ENCODE data around the gene FGFR1OP2.
"Not testable (repeated sequence)": the region's sequence is repeated elsewhere in the genome, so short reads cannot be mapped to it uniquely, and the experiment has no call there.

The FGFR1OP2 gene

GRCh38 chr12:26937863-26938700 is at the start of gene FGFR1OP2, which contains the start of gene INTS13:
Gene FGFR1OP2, plus strand, starts transcription at chr12:26938470. Its CDS starts 15,689 bp downstream, at chr12:26954159.
Gene INTS13, minus strand, starts transcription at chr12:26937981. Its CDS starts 1,178 bp downstream, at chr12:26936803.
- DNase-seq (ENCODE audit: low read depth in 2 of 2, low spot score in 1 of 2) = peak; percentile 88 to 92

DNA sequence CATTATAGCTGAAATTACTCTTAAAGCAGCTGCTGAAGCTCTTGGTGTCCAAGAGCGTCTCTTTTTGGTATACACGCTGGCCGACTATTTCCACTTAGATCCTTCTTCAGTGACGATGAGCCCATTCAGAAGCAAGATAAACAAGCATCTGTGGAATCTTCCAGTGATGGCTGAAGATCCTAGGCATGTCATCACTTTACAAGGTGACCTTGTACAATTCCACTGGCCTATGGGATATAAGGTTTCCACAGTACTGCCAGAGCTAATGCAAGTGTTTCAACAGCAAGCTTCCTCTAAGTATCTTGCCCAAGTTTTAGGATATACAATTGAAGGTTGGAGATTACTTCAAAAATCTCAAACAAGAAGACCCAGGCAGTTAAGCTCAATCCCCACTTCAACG is 47.5 kb upstream of the FGFR1OP2 start:
- DNase-seq (ENCODE audit: low read depth in 2 of 2, low spot score in 1 of 2) = no peak

DNA sequence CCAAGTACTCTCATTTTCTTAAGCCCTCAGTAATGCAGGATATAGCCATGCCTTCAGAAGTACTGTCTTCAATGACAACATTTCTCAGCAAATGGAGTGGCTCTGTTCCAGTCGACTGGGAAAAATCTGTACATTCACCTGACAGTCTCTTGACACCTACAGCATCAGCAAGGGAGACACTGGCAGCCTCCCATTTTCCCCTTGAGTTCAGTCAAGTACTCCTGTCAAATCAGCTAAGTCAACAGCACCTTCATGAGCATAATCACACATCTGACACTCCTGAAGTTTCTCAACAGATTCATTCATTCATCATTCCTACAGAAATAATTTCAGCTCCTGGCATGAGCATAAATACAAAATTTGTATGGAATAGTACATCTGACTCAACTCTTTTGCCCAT is 46.6 kb upstream of the FGFR1OP2 start:
- DNase-seq (ENCODE audit: low read depth in 2 of 2, low spot score in 1 of 2) = no peak

DNA sequence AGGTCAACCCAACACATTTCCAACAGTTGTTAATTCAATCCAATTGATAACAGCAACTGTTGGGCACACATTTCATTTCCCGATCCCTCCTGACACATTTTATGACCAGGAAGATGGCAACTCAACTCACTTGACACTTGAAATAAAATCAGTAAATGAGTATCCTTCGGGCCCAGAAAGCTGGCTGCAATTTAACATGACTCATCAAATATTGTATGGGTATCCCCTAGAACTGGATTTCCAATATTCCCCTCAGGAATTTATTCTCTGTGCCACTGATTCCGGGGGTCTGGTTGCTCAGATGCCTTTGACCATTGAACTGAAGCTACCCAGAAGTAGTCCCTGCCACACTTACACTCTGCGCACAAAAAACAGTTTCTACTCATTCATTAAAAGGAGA is 42.6 kb upstream of the FGFR1OP2 start:
- DNase-seq (ENCODE audit: low read depth in 2 of 2, low spot score in 1 of 2) = no peak

- DNase-seq (ENCODE audit: low read depth in 2 of 2, low spot score in 1 of 2) = no peak
These were observed 41.4 kb upstream of the FGFR1OP2 start for GRCh38 chr12:26896913-26897312.

GRCh38 chr12:26903396-26903795 is 34.9 kb upstream of the FGFR1OP2 start:
- not testable (repeated sequence) for DNase-seq (ENCODE audit: low read depth in 2 of 2, low spot score in 1 of 2)

- DNase-seq (ENCODE audit: low read depth in 2 of 2, low spot score in 1 of 2) = no peak
These were observed 32.2 kb upstream of the FGFR1OP2 start for GRCh38 chr12:26906024-26906423.

DNA sequence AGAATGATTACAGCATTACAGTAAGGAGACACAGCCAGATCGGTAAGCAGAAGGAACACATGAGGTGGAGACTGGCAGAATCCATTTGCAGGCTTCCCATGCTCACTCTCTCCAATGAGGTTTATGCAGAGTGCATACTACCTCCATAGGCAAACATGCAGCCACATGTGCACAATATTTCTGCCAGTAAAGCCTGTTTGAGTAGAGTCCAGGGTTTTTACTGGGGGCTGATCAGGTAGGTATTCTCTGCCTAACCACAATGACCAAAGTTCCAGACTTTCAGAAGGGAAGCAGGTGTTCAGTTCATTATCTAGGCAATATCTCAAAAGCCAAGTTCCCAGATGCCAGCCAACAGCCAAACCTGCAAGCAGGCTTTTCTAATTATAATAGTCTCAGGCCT is 31.6 kb upstream of the FGFR1OP2 start:
- no peak for DNase-seq (ENCODE audit: low read depth in 2 of 2, low spot score in 1 of 2)

DNA sequence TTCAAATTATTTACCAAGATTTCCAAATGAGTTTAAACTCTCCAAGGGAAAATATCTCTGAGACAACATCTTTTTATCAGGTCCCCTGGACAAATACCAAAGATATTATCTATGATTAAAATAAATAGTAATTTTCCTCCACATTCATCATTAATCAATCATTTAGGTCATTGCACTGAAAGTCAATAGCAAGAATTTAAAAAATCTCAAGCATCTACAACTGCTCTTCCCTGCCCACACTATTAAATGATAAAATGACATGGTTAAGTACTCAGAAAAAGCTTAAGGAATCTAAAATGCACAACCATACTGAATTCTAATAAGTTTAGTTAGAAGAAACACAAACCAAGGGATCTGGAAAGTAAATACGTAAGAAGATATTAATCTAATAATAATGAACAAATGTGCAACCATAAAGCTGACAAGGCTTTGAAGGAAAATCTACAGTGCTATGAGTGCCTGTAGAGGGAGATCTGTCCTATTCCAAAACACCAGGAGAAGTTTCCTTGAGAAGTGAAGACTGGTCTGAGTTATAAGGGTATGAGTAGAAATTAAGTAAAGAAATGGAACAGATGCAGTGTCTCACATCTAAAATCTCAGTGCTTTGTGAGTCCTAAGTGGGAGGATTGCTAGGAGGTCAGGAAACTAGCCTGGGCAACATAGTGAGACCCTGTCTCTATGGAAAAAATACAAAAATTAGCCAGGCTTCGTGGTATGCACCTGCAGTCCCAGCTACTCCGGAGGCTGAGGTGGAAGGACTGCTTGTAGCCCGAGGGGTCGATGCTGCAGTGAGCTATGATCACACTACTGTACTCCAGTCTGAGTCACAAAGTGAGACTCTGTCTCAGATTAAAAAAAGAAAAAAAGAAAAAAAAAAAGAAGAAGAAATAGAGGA is 19.7 kb upstream of the FGFR1OP2 start:
- no peak for DNase-seq (ENCODE audit: low read depth in 2 of 2, low spot score in 1 of 2)

DNA sequence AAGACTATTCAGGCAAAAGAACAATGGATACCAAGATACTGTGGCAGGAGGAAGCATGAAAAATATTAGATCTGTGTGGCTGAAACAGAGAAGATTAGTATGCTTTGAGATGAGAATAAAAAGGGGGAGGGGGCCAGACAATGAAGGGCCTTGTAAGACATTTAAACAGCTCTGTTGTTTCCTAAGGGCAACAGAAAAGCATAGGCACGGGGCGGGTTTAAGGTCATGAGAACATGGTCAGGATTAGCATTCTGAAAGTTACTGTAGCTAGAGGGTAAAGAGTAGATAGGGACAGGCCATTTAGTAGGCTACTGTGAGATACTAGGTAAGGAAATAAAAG is 19.1 kb upstream of the FGFR1OP2 start:
- no peak for DNase-seq (ENCODE audit: low read depth in 2 of 2, low spot score in 1 of 2)

DNA sequence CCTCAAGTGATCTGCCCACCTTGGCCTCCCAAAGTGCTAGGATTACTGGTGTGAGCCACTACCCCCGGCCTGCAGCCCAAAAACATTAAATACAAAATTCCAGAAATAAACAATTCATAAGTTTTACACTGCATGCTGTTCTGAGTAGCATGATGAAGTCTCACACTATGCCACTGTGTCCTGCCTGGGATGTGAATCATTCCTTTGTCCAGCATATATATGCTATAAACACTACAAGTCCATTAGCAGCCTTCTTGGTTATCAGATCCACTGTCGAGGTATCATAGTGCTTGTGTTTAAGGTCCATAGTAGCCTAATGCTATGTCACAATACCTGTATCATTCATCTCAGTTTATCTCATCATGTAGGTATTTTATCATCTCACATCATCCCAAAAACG is 16.4 kb upstream of the FGFR1OP2 start:
- DNase-seq (ENCODE audit: low read depth in 2 of 2, low spot score in 1 of 2) = no peak

- no peak for DNase-seq (ENCODE audit: low read depth in 2 of 2, low spot score in 1 of 2)
These were observed 9.6 kb upstream of the FGFR1OP2 start for GRCh38 chr12:26928661-26929060.

- DNase-seq (ENCODE audit: low read depth in 2 of 2, low spot score in 1 of 2) = no peak
These were observed 8.7 kb upstream of the FGFR1OP2 start for GRCh38 chr12:26929590-26929989.

- no peak for DNase-seq (ENCODE audit: low read depth in 2 of 2, low spot score in 1 of 2)
These were observed 2.5 kb upstream of the FGFR1OP2 start for GRCh38 chr12:26935636-26936378.

- no peak for DNase-seq (ENCODE audit: low read depth in 2 of 2, low spot score in 1 of 2)
These were observed 1.5 kb upstream of the FGFR1OP2 start for GRCh38 chr12:26936559-26937442.

DNA sequence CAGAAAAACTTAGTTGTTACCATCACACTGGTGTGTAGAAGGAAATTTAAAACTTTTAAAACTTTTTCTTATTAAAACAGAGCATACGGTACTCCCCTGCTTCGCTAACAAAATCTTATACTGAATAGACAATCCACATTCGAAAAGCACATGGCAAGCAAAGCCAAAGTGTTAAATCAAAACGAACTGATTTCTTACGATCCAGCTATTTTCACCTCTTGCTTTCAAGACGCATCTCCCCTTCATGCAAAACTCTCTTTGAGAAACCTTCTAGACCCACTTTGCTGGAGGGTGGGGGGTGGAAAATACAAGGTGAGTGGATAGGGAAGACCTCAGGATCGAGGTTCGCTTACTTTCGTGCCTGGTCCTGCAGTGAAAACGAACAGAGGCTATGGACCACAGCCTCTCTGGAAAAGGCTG is 817 bp upstream of the FGFR1OP2 start:
- DNase-seq (ENCODE audit: low read depth in 2 of 2, low spot score in 1 of 2) = no peak

- no peak for DNase-seq (ENCODE audit: low read depth in 2 of 2, low spot score in 1 of 2)
These were observed 412 bp downstream of the FGFR1OP2 start for GRCh38 chr12:26938701-26939062.

- DNase-seq (ENCODE audit: low read depth in 2 of 2, low spot score in 1 of 2) = no peak
These were observed 1.0 kb downstream of the FGFR1OP2 start for GRCh38 chr12:26939192-26939832.

GRCh38 chr12:26939953-26940352 is 1.7 kb downstream of the FGFR1OP2 start:
- no peak for DNase-seq (ENCODE audit: low read depth in 2 of 2, low spot score in 1 of 2)

All from stimulated activated CD8-positive, alpha-beta memory T cell treated with anti-CD3 and anti-CD28 coated beads, Interleukin-4, amount 100 ng/mL, for 1 hour (primary cell).